Fibroblast of pulmonary artery (primary cell): Measurements from ENCODE around the gene ARID1A.

ENCODE experiments used
- DNase-seq: peaks from one replicate; pipeline ENCODE4 v3.0.0-alpha.2; 2010; ENCODE audit warnings: low read depth
- H3K4me3 ChIP-seq: replicated peaks from 2 replicates; pipeline ENCODE4 v1.5.1; 2011; ENCODE audit warnings: low read depth, mild to moderate bottlenecking, control low read depth, low read length, moderate library complexity
- TF ChIP-seq, protein P1 (sequence below): IDR thresholded peaks from 2 replicates; pipeline ENCODE4 v1.5.1; 2011; ENCODE audit warnings: mild to moderate bottlenecking, control low read depth, low read length, inconsistent platforms; ENCODE audit errors: missing control alignments

The ARID1A gene

DNA sequence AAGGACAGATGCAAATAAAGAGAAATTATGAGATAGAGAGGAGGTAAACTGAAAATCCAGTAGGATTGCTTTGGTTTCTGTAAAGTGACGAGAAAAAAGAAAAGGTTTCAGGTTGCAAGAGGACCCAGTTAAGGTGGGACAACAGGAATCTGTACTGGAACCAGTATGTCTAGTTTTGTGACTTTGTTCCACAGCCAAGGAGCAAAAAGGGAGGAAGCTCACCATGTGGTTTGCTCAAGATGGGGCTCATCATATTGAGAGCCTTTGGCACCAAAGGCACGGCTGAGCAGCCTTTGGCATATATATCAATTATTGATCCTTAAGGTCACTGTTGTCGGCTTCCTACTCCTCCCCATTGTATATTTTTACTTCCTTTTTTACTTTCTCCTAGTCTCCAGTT, 128.9 kb downstream of the ARID1A start:
- DNase-seq, result no peak
- TF ChIP-seq, protein P1, sequence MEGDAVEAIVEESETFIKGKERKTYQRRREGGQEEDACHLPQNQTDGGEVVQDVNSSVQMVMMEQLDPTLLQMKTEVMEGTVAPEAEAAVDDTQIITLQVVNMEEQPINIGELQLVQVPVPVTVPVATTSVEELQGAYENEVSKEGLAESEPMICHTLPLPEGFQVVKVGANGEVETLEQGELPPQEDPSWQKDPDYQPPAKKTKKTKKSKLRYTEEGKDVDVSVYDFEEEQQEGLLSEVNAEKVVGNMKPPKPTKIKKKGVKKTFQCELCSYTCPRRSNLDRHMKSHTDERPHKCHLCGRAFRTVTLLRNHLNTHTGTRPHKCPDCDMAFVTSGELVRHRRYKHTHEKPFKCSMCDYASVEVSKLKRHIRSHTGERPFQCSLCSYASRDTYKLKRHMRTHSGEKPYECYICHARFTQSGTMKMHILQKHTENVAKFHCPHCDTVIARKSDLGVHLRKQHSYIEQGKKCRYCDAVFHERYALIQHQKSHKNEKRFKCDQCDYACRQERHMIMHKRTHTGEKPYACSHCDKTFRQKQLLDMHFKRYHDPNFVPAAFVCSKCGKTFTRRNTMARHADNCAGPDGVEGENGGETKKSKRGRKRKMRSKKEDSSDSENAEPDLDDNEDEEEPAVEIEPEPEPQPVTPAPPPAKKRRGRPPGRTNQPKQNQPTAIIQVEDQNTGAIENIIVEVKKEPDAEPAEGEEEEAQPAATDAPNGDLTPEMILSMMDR, result no peak
- no peak overlapping the region for H3K4me3 ChIP-seq

DNA sequence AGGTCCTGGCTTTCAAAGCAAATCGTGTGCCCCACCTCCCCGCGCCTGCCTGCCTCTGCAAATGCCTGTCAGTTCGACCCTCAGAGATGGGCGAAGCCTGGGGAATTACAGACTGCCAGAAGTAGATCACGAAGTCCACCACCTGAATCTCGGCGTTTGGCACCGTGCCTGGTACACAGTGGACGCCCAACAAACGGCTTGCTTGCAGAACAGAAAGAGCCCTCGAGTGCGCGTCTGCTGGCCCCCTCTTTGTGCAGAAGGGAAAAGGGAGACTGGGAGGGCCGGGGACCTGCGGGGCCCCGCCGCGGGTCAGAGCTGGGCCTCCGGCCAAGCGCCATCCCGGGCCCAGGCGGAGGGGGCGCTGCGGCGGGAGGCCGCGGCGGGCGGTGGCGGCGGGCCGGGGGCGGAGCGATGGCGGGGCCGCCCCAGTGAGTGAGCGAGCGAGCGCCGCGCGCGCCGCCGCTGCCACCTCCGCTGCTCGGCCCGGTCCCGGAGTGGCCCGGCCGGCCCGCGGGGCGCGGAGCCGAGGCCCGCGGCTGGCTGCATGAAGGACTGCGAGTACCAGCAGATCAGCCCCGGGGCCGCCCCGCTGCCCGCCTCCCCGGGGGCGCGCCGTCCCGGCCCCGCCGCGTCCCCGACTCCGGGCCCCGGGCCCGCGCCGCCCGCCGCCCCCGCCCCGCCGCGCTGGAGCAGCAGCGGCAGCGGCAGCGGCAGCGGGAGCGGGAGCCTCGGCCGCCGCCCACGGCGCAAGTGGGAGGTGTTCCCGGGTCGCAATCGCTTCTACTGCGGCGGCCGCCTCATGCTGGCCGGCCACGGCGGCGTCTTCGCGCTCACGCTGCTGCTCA, 130.7 kb downstream of the ARID1A start, which contains the start of gene ZDHHC18:
Gene ZDHHC18 (plus strand): TSS at position 428 of the 845 bp plus-strand sequence. CDS start 117 bp downstream, at position 545.
- peak; percentile 49 for DNase-seq
- TF ChIP-seq, protein P1, result no peak
- peak within 1 kb of the TSS; percentile 67 for H3K4me3 ChIP-seq

DNA sequence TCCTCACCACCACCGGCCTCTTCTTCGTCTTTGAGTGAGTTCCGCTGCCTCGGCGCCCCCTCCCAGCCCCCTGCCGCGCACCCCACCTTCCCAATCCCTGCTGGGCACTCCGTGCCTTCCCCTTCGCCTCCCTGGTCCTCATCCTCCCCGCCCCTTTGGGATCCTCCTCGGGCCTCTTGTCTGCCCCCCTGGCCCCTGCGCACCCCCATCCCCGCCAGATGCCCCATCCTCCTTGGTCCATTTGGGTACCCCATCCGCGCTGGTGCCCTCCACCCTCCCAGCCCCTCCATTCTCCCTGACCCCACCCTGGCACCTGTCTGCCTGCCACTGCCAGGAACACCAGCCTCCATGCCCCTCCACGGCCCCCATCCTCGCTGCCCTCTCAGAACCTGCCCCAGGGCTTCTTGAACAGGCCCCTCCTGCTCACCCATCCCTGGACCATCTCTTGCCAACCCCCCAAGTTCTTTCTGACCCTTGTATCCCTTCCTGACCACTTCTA, 131.3 kb downstream of the ARID1A start:
- TF ChIP-seq, protein P1, result no peak

DNA sequence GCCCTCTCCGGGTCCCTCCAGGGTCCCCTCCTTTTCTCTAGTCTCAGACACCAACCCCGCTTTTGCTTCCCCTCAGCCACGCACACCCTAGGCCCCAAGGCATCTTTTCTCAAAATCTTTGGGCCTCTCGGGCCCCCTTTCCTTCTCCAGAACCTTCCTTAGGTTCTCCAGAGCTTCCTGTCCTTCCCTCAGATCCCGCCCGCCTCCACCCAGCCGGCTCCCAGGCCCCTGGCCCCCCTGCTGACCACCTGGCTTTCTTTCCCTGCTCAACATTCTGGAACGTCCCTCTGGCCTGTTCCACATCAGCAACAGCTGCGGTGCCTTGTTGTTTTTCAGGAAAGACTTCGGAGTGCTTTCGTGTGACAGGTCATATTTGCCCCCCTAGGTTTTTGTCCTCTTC, 131.8 kb downstream of the ARID1A start:
- H3K4me3 ChIP-seq, result peak overlapping the region; percentile 67
- TF ChIP-seq, protein P1, result no peak
- no peak for DNase-seq

More for the DNA sequence above, 131.3 kb downstream of the ARID1A start:
- no peak for DNase-seq
- H3K4me3 ChIP-seq, result peak overlapping the region; percentile 67

DNA sequence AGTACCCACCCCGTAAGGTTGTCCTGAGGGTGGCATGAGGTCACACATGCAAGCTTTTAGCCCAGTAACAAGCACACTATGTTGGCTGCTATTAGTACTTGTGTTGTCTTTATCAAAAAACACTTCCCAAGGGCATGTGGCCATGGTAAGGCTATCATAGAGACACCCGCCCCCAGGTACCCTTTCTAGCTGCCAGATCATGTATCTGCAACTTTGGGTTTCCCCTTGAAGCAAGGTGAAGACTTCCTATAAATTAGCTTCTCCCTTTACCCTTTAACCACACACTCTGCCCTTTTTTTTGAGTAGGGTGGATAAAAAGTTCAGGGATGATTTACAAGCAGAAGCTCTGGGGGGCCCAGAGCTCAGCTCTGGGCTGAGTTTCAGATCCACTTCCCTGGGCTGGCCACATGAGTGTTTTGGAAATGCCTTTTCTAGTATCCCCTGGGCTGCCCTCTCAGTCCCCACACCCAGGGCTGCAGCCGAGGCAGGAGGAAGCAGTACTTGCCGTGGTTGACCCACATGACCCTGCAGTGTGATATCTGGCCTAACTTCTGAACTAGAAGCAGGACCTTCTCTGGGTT, 132.7 kb downstream of the ARID1A start:
- no peak for DNase-seq
- TF ChIP-seq, protein P1, result no peak
- no peak overlapping the region for H3K4me3 ChIP-seq

DNA sequence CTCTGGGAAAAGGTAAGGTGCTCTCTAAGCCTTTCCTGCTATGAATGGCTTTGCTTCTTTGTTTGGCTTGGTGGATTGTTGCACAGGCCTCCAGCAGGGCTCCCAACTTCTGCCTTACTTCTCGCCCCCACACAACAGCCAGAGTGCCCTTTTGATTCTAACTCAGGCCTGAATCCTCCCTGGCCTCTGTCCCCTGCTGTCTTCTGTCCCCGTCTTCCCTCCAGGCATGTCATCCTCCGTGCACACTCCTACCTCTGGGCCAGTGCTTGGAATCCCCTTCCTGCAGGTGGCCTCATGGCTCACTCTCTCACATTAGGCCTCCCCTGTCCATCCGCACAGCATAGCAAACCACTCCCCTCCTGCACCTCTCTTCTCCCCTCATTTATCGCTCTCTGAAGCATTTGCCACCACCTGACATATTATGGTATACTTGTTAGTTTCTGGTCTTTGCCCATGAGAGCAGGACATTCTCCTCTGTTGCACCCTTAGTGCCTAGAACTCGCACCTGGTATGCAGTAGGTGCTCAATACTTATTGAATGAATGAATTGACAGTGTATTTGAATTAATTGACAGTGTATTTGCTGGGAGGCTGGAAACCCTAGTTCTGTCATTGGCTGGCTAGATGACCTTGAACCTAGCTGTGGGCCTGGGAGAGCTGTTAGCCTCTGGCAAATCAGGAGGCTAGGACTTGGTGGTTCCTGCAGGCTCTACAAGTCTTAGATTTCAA, 133.5 kb downstream of the ARID1A start:
- no peak for DNase-seq
- no peak overlapping the region for H3K4me3 ChIP-seq

More for the DNA sequence above, 133.5 kb downstream of the ARID1A start:
- TF ChIP-seq, protein P1, result no peak
